Upper lobe of left lung (tissue), 4 donors: ENCODE results near the gene LTBP2.

Experiments used
- CTCF ChIP-seq, 6 experiments: fragments of 450-650 bp in 4 of 6; fragments of 200-600 bp in 2 of 6; sonication (generic) in 2 of 6; IDR thresholded peaks; one replicate each; pipeline ENCODE4 v1.5.1; 2016 to 2019; ENCODE audit warnings: antibody characterized with exemption in 6 of 6
- POLR2AphosphoS5 ChIP-seq, 2 donors: sonication (generic); formaldehyde crosslinking; IDR thresholded peaks; one replicate each; pipeline ENCODE4 v1.5.1; 2017; ENCODE audit warnings: antibody characterized with exemption in 2 of 2

- TF ChIP-seq POLR2AphosphoS5 (IDR thresholded peaks at IDR 0.05) (no peak), CTCF (IDR thresholded peaks at IDR 0.05) (no peak)
These were observed 6.4 kb downstream of the LTBP2 start for GRCh38 chr14:74605531-74606223.
